OCI-LY1 (cell line): Measurements from ENCODE around the gene RAB4B.
A peak's percentile ranks its signal among the peaks of the same experiment; 100 is the strongest.
"Not testable (repeated sequence)": the region's sequence is repeated elsewhere in the genome, so short reads cannot be mapped to it uniquely, and the experiment has no call there.

ENCODE experiments used
- H2AFZ ChIP-seq: fragments of 200-600 bp; sonication (generic), shearing (Covaris generic); 2 replicates; pipeline ENCODE4 v1.6.0; 2014; ENCODE audit warnings: antibody characterized with exemption, mild to moderate bottlenecking, low read length
- H3F3A ChIP-seq: fragments of 200-600 bp; sonication (generic), shearing (Covaris generic); 2 replicates; pipeline ENCODE4 v1.6.0; 2014; ENCODE audit warnings: mild to moderate bottlenecking, antibody characterized with exemption, low read length, moderate library complexity; ENCODE audit not compliant: insufficient read depth
- H3K27ac ChIP-seq: fragments of 200-600 bp; sonication (generic); 2 replicates; pipeline ENCODE4 v1.5.1; 2014; ENCODE audit warnings: low read length, mixed run types, mild to moderate bottlenecking, low read depth; ENCODE audit not compliant: poor library complexity, severe bottlenecking
- H3K27me3 ChIP-seq: fragments of 200-600 bp; sonication (generic); 2 replicates; pipeline ENCODE4 v1.6.0; 2014; ENCODE audit warnings: antibody characterized with exemption, mild to moderate bottlenecking, low read length, moderate library complexity; ENCODE audit not compliant: insufficient read depth
- H3K36me3 ChIP-seq: fragments of 200-600 bp; sonication (generic); 2 replicates; pipeline ENCODE4 v1.6.1; 2014; ENCODE audit warnings: mild to moderate bottlenecking, antibody characterized with exemption, low read length, moderate library complexity, mixed read lengths; ENCODE audit not compliant: insufficient read depth
- H3K4me1 ChIP-seq: fragments of 200-600 bp; sonication (generic); 2 replicates; pipeline ENCODE4 v1.5.1; 2014; ENCODE audit warnings: mild to moderate bottlenecking, low read length, moderate library complexity; ENCODE audit not compliant: insufficient read depth, severe bottlenecking
- H3K4me2 ChIP-seq: fragments of 200-600 bp; sonication (generic), shearing (Covaris generic); 2 replicates; pipeline ENCODE4 v1.6.1; 2014; ENCODE audit warnings: low read length
- H3K4me3 ChIP-seq: fragments of 200-600 bp; sonication (generic); 2 replicates; pipeline ENCODE4 v1.5.1; 2014; ENCODE audit warnings: low read length, low read depth, mild to moderate bottlenecking, mixed read lengths; ENCODE audit not compliant: poor library complexity, severe bottlenecking
- H3K79me2 ChIP-seq: fragments of 200-600 bp; shearing (Covaris generic); 2 replicates; pipeline ENCODE4 v1.6.1; 2016; ENCODE audit warnings: mixed run types, low read length, mixed read lengths; ENCODE audit not compliant: insufficient read depth
- H3K9ac ChIP-seq: fragments of 200-600 bp; sonication (generic), shearing (Covaris generic); 2 replicates; pipeline ENCODE4 v1.6.1; 2014; ENCODE audit warnings: mild to moderate bottlenecking, low read length, mixed read lengths
- H3K9me2 ChIP-seq: fragments of 200-600 bp; sonication (generic), shearing (Covaris generic); 2 replicates; pipeline ENCODE4 v1.6.1; 2014; ENCODE audit warnings: low read depth, mild to moderate bottlenecking, low read length, mixed read lengths
- H3K9me3 ChIP-seq: fragments of 200-600 bp; shearing (Covaris generic); 2 replicates; pipeline ENCODE4 v1.6.1; 2014; ENCODE audit warnings: low read length, mixed read lengths
- H4K20me1 ChIP-seq: fragments of 200-600 bp; sonication (generic), shearing (Covaris generic); 2 replicates; pipeline ENCODE4 v1.6.0; 2016; ENCODE audit warnings: mild to moderate bottlenecking, low read length; ENCODE audit not compliant: insufficient read depth
- EZH2 ChIP-seq: fragments of 200-600 bp; sonication (generic), shearing (Covaris generic); IDR thresholded peaks from 2 replicates; pipeline ENCODE4 v1.8.0; 2017; ENCODE audit warnings: borderline replicate concordance, mixed run types, mild to moderate bottlenecking, antibody characterized with exemption, low read length, moderate library complexity, mixed read lengths
- TF ChIP-seq, protein P1 (sequence below): fragments of 200-600 bp; sonication (generic), shearing (Covaris generic); IDR thresholded peaks from 2 replicates; pipeline ENCODE4 v1.5.1; 2017; ENCODE audit warnings: mild to moderate bottlenecking, antibody characterized with exemption, low read length, moderate library complexity, mixed read lengths

RAB4B gene

DNA sequence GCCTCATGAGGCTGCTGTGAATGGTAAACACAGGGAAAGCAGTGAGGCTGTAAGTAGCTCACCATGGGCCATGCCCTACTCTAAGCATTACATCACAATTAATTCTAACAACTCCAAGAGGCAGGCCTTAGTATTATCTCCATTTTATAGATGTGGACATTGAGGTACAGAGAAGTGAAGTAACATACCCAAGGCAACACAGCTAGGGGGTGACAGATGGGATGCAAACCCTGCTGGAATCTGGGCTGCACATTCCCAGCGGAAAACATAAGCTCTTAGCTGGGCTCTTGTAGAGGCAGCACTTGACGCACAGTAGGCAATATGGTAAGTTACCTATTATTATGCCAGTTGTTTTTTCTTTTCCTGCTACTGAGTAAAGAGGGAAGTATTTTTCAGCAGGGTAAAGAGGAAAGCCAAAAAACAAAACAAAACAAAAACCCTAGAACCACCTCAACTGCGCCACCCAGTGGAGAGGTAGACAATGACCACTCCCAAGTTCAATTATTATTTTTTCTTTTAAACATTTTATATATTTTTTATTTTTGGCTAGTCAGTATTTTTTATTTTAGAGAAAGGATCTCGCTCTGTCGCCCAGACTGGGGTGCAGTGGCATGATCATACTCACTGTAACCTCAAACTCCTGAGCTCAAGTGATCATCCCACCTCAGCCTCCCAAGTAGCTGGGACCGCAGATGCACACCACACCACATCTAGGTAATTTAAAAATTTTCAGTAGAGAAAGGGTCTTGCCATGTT, 41.6 kb downstream of the RAB4B start:
- H3F3A ChIP-seq, H3K4me2 ChIP-seq, H3K9ac ChIP-seq, H3K36me3 ChIP-seq, H3K9me3 ChIP-seq, H3K27me3 ChIP-seq, H4K20me1 ChIP-seq, H3K4me3 ChIP-seq, H2AFZ ChIP-seq, H3K9me2 ChIP-seq, H3K27ac ChIP-seq, H3K79me2 ChIP-seq: not testable (repeated sequence)
- peaks cover 11% of the 10 kb centered on the region for H3K4me1 ChIP-seq
- TF ChIP-seq, protein P1, sequence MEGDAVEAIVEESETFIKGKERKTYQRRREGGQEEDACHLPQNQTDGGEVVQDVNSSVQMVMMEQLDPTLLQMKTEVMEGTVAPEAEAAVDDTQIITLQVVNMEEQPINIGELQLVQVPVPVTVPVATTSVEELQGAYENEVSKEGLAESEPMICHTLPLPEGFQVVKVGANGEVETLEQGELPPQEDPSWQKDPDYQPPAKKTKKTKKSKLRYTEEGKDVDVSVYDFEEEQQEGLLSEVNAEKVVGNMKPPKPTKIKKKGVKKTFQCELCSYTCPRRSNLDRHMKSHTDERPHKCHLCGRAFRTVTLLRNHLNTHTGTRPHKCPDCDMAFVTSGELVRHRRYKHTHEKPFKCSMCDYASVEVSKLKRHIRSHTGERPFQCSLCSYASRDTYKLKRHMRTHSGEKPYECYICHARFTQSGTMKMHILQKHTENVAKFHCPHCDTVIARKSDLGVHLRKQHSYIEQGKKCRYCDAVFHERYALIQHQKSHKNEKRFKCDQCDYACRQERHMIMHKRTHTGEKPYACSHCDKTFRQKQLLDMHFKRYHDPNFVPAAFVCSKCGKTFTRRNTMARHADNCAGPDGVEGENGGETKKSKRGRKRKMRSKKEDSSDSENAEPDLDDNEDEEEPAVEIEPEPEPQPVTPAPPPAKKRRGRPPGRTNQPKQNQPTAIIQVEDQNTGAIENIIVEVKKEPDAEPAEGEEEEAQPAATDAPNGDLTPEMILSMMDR: peak; percentile 46

DNA sequence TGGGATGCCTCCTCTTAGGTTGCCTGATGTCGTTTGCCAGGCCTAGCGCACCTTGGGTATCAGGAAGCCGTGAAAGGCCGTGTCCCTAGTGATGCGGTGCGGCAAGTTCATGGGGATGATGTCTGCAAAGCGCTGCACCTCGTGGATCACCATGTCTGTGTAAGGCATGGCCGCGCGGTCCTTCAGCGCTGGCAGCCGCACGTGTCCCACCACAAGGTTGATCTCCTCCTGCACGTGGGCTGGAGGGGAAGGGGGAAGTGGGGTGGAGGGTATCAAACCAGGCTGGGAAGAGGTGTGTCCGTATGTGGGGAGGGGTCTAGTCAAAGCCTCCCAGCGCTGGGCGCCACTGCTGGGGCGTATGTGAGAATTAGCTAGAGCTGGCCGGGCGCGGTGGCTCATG, 44.1 kb downstream of the RAB4B start:
- Histone ChIP-seq H3K9ac (no peak overlapping the region), H4K20me1 (no peaks in the 10 kb centered on the region), H2AFZ (no peak overlapping the region), H3K9me3 (no peaks in the 10 kb centered on the region), H3K4me1 (peaks cover 11% of the 10 kb centered on the region), H3K4me2 (no peak overlapping the region), H3K36me3 (peaks cover 5% of the 10 kb centered on the region), H3K79me2 (no peaks in the 10 kb centered on the region), H3K27me3 (no peaks in the 10 kb centered on the region), H3F3A (no peaks in the 10 kb centered on the region), H3K4me3 (no peak overlapping the region), H3K27ac (no peak overlapping the region), H3K9me2 (no peaks in the 10 kb centered on the region)
- TF ChIP-seq, protein P1: no peak
- TF ChIP-seq EZH2: no peak

DNA sequence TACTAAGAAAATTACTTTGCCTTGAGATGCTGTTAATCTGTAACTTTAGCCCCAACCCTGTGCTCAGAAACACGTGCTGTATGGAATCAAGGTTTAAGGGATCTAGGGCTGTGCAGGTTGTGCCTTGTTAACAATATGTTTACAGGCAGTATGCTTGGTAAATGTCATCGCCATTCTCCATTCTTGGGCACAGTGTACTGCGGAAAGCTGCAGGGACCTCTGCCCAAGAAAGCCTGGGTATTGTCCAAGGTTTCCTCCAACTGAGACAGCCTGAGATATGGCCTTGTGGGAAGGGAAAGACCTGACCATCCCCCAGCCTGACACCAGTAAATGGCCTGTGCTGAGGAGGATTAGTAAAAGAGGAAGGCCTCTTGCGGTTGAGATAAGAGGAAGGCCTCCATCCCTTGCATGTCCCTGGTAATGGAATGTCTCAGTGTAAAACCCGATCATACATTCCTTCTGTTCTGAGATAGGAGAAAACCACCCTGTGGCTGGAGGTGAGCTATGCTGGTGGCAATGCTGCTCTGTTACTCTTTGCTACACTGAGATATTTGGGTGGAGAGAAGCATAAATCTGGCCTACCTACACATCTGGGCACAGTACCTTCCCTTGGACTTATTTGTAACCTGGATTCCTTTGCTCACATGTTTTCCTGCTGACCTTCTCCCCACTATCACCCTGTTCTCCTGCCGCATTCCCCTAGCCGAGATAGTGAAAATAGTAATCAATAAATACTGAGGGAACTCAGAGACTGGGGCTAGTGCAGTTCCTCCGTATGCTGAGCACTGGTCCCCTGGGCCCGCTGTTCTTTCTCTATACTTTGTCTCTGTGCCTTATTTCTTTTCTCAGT, 44.9 kb downstream of the RAB4B start:
- H3K9me3 ChIP-seq, H2AFZ ChIP-seq, H3K9ac ChIP-seq, H3K4me2 ChIP-seq, H3K79me2 ChIP-seq, H3K36me3 ChIP-seq, H3K4me3 ChIP-seq, H3F3A ChIP-seq, H3K27ac ChIP-seq, H3K9me2 ChIP-seq, H3K27me3 ChIP-seq, H4K20me1 ChIP-seq: not testable (repeated sequence)
- peaks cover 11% of the 10 kb centered on the region for H3K4me1 ChIP-seq

DNA sequence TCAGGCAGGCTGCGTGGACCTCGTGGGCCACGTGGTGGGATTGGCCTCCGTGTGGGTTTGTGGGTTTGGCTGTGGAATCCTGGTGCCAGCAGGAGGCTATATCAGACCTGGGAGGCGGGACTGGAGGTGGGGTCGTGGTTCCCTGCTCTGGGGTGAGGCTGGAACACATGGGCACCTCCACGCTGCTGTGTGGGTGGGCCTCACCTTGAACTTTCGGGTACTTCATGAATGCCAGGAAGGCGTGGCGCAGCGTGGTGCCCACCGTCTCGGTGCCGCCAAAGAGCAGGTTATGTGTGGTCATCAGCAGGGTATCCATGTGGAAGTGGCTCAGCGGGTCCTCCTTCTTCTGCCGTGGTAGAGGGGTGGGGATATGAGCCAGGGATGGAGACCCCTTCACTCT, 46.9 kb downstream of the RAB4B start:
- not testable (repeated sequence) for H3K36me3 ChIP-seq, H3K4me2 ChIP-seq, H3F3A ChIP-seq, H2AFZ ChIP-seq, H3K79me2 ChIP-seq, H3K9me2 ChIP-seq, H3K9me3 ChIP-seq, H3K27ac ChIP-seq, H3K9ac ChIP-seq, H3K4me3 ChIP-seq, H4K20me1 ChIP-seq, H3K27me3 ChIP-seq
- H3K4me1 ChIP-seq: peaks cover 11% of the 10 kb centered on the region

DNA sequence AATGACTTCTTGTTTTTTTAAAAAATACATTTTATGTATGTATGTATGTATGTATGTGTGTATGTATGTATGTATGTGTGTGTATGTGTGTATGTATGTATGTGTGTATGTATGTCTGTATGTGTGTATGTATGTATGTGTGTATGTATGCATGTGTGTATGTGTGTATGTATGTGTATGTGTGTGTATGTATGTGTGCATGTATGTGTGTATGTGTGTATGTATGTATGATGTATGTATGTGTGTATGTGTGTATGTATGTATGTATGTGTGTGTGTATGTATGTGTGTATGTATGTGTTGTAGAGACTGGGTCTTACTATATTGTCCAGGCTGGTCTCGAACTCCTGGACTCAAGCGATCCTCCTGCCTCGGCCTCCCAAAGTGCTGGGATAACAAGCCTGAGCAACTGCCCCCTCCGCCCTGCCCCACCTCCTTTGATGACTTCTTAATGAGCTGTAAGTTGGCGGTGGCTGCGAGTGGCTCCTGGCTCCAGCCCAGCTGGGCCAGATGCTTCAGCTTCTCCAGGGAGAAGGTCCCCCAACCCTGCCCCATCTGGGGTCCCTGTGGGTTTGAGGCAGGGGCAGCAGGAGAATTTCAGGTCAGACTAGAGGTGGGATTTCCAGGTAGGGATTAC, 47.5 kb downstream of the RAB4B start:
- H3K4me1 ChIP-seq: peaks cover 11% of the 10 kb centered on the region
- not testable (repeated sequence) for H4K20me1 ChIP-seq, H3K27ac ChIP-seq, H3K79me2 ChIP-seq, H3K4me2 ChIP-seq, H3K9me2 ChIP-seq, H3F3A ChIP-seq, H3K9ac ChIP-seq, H2AFZ ChIP-seq, H3K36me3 ChIP-seq, H3K9me3 ChIP-seq, H3K27me3 ChIP-seq, H3K4me3 ChIP-seq

DNA sequence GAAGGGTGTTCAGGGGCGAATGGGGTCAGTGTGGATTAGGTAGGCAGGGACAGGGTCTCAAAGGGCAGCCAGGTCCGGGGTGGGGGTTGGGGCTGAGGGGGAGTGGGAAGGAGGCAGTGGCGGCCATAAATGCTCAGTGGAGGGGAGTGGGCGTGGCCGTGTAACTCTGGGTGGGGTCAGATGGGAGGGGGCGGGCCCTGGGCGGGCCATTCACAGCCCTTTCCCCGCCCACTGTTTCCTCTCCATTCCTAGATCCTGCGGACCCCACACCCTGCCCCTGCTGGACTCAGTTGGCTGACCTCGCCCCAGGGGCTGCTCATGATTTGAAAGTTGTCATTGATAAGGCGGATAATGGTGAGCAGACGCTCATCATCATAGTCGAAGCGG, 48.3 kb downstream of the RAB4B start:
- not testable (repeated sequence) for H3K9me2 ChIP-seq, H4K20me1 ChIP-seq, H2AFZ ChIP-seq, H3K27ac ChIP-seq, H3K9me3 ChIP-seq, H3K4me2 ChIP-seq, H3K4me3 ChIP-seq, H3K27me3 ChIP-seq, H3K36me3 ChIP-seq, H3K9ac ChIP-seq, H3F3A ChIP-seq, H3K79me2 ChIP-seq
- peaks cover 11% of the 10 kb centered on the region for H3K4me1 ChIP-seq
